HepG2 (cell line): ENCODE data around the gene FBF1. TPM values are rescaled to one million over a fixed set of nuclear protein-coding genes. Genes with fewer than 3 reads are reported as not detected.

Experiments used
- ATF4 ChIP-seq, 2 experiments: fragments of 450-650 bp in 1 of 2; sonication (generic) in 1 of 2; formaldehyde crosslinking; IDR thresholded peaks; 2 replicates each; pipeline versions ENCODE4 v1.5.0 to v1.8.0; 2020 to 2022; ENCODE audit warnings: mild to moderate bottlenecking in 1 of 2, missing genetic modification reagents in 1 of 2
- ATF6 ChIP-seq: sonication (generic); formaldehyde crosslinking; conservative IDR thresholded peaks from 2 replicates; pipeline ENCODE4 v1.4.0; 2020; ENCODE audit warnings: missing genetic modification reagents
- CEBPB ChIP-seq: IDR thresholded peaks from 2 replicates; pipeline ENCODE4 v1.6.1; 2011; ENCODE audit warnings: low read depth, low read length, improper control_type of control experiment, borderline replicate concordance
- DMTF1 ChIP-seq: sonication (generic); formaldehyde crosslinking; IDR thresholded peaks from 2 replicates; pipeline ENCODE4 v1.4.0; 2020; ENCODE audit warnings: mild to moderate bottlenecking, missing genetic modification reagents
- EZH2 ChIP-seq: conservative IDR thresholded peaks from 2 replicates; pipeline ENCODE4 v1.6.1; 2012; ENCODE audit warnings: mild to moderate bottlenecking, low read depth, low read length, moderate library complexity
- JUNB ChIP-seq: sonication (generic); formaldehyde crosslinking; IDR thresholded peaks from 2 replicates; pipeline ENCODE4 v1.8.0; 2022; ENCODE audit warnings: missing genetic modification reagents, mild to moderate bottlenecking, borderline replicate concordance
- MTERF4 ChIP-seq: sonication (generic); formaldehyde crosslinking; IDR thresholded peaks from 2 replicates; pipeline ENCODE4 v1.8.0; 2023; ENCODE audit warnings: mild to moderate bottlenecking, missing genetic modification reagents
- PATZ1 ChIP-seq: sonication (generic); formaldehyde crosslinking; IDR thresholded peaks from 2 replicates; pipeline ENCODE4 v1.4.0; 2020; ENCODE audit warnings: missing genetic modification reagents
- RXRB ChIP-seq: IDR thresholded peaks from 2 replicates; pipeline ENCODE4 v1.6.1; 2016; ENCODE audit warnings: borderline replicate concordance, missing genetic modification reagents, missing compliant biosample characterization
- TAF1 ChIP-seq: sonication (generic); formaldehyde crosslinking; IDR thresholded peaks from 2 replicates; pipeline ENCODE4 v1.4.0; 2020; ENCODE audit warnings: missing genetic modification reagents
- TOE1 ChIP-seq: sonication (generic); formaldehyde crosslinking; IDR thresholded peaks from 2 replicates; pipeline ENCODE4 v1.4.0; 2020; ENCODE audit warnings: mild to moderate bottlenecking, missing genetic modification reagents
- XRCC5 ChIP-seq: fragments of 200-400 bp; formaldehyde crosslinking; optimal IDR thresholded peaks from 2 replicates; pipeline ENCODE3; 2017; ENCODE audit warnings: mild to moderate bottlenecking, low read length
- ZBTB2 ChIP-seq: sonication (generic); formaldehyde crosslinking; IDR thresholded peaks from 2 replicates; pipeline ENCODE4 v1.8.0; 2022; ENCODE audit warnings: low read depth, missing genetic modification reagents
- ZFP36 ChIP-seq: fragments of 150-350 bp; IDR thresholded peaks from 2 replicates; pipeline ENCODE4 v1.6.1; 2018; ENCODE audit warnings: borderline replicate concordance, low read length, low read depth; ENCODE audit not compliant: partially characterized antibody
- ZNF558 ChIP-seq: sonication (generic); formaldehyde crosslinking; IDR thresholded peaks from 2 replicates; pipeline ENCODE4 v1.9.0; 2022; ENCODE audit warnings: mild to moderate bottlenecking, missing genetic modification reagents, borderline replicate concordance
- ZNF879 ChIP-seq: sonication (generic); formaldehyde crosslinking; IDR thresholded peaks from 2 replicates; pipeline ENCODE4 v1.8.1; 2023; ENCODE audit warnings: missing genetic modification reagents
- polyA plus RNA-seq, 8 experiments: library from polyadenylated mRNA; depleted of rRNA in 3 of 8; stranded (reverse) in 7 of 8; unstranded in 1 of 8; fragments of >200 nt; fragmentation: Illumina TruSeq in 4 of 8; extraction: Trizol in 4 of 8; gene quantifications; 2 replicates each; pipeline versions ENCODE4 v1.2.1 to v1.2.3, GENCODE V29; 2011 to 2016; ENCODE audit warnings: low read depth in 4 of 8, missing spikeins in 1 of 8, mixed read lengths in 1 of 8; ENCODE audit not compliant: insufficient read depth in 1 of 8
- total RNA-seq, 5 experiments: library from RNA; depleted of rRNA; stranded (reverse); fragments of >200 nt; fragmentation: Illumina TruSeq; extraction: Trizol; gene quantifications; 2 replicates each; pipeline ENCODE4 v1.2.3, GENCODE V29; 2016; ENCODE audit warnings: low read depth in 1 of 5

FBF1 gene
- total and polyA plus RNA-seq, 2 of the 13 experiments (the other 11 are each of a cell fraction or from before 2014, with no cell fraction given), result 2.4 to 8.1 TPM

- TF ChIP-seq TAF1 (CRISPR knock-in tag) (0 out of 2 replicates have a peak, but pooled peaks have one; percentile 6), TOE1 (CRISPR knock-in tag) (no peak; the same call in 1 of the 2 replicates), ZBTB2 (no peak; the same call in 1 of the 2 replicates), RXRB (no peak), XRCC5 (peak; percentile 53), ZNF879 (peak; percentile 36; the same call in 1 of the 2 replicates), CEBPB (no peak), PATZ1 (CRISPR knock-in tag) (peak; percentile 32; the same call in 1 of the 2 replicates), ATF6 (CRISPR knock-in tag) (no peak; the same call in 1 of the 2 replicates), JUNB (CRISPR knock-in tag) (no peak), DMTF1 (no peak), MTERF4 (CRISPR knock-in tag) (peak; percentile 75; the same call in 1 of the 2 replicates), ZNF558 (CRISPR knock-in tag) (peak; percentile 29; the same call in 1 of the 2 replicates), EZH2 (no peak), ZFP36 (no peak), ATF4 (CRISPR knock-in tag; IDR thresholded peaks at IDR 0.05) (no peak; a peak in 2 of 4 replicates)
Observed at GRCh38 chr17:75877752-75878173, 63.1 kb downstream of the FBF1 start (continued).
